ENCODE data around the gene ATG101. TPM values are rescaled to one million over a fixed set of nuclear protein-coding genes. Genes with fewer than 3 reads are reported as not detected.

ATG101 gene
- total RNA-seq: 10 to 100 TPM; 39.5 to 76.1 (median 56.5) TPM

- H3K27me3 ChIP-seq: no peaks in the 10 kb centered on the region
- peak within 1 kb of the TSS; percentile 85 for H3K27ac ChIP-seq
- H3K9me3 ChIP-seq: no peaks in the 10 kb centered on the region
- under 1% methylated on average over 26 of the region's 60 CpGs for whole genome bisulfite sequencing
- H3K36me3 ChIP-seq: peaks cover 4% of the 10 kb centered on the region
- TF ChIP-seq CTCF (IDR thresholded peaks at IDR 0.05): peak; percentile 13 to 74
- TF ChIP-seq EP300 (IDR thresholded peaks at IDR 0.05): no peak
- peak; percentile 25 to 97 (median 78) for TF ChIP-seq POLR2AphosphoS5 (IDR thresholded peaks at IDR 0.05)
- peak in 1 of 2 donors; percentile 62 for TF ChIP-seq POLR2A (IDR thresholded peaks at IDR 0.05)
- H3K4me1 ChIP-seq: peaks cover 40% of the 10 kb centered on the region
- peak within 1 kb of the TSS; percentile 89 for H3K4me3 ChIP-seq
- peak; percentile 95 to 96 for DNase-seq (ENCODE audit: low spot score in 2 of 2)
These were observed at the start of gene ATG101 for GRCh38 chr12:52069327-52070184. TSS of gene ATG101 (plus strand) at chr12:52069978. CDS start at chr12:52073651, 3,673 bp downstream.

- H3K4me3 ChIP-seq: no peak overlapping the region
- H3K27ac ChIP-seq: no peak overlapping the region
- WGBS: 43% methylated on average over 9 of the region's 9 CpGs
These were observed 49.0 kb upstream of the ATG101 start for GRCh38 chr12:52020539-52021336.

GRCh38 chr12:52022841-52023181, 47.0 kb upstream of the ATG101 start:
- TF ChIP-seq POLR2A (IDR thresholded peaks at IDR 0.05): no peak
- no peak for TF ChIP-seq CTCF (IDR thresholded peaks at IDR 0.05)
- TF ChIP-seq POLR2AphosphoS5 (IDR thresholded peaks at IDR 0.05): no peak
- no peak for TF ChIP-seq EP300 (IDR thresholded peaks at IDR 0.05)
- no peak for DNase-seq (ENCODE audit: low spot score in 2 of 2)
- 27% methylated on average over 14 of the region's 14 CpGs for WGBS

More at GRCh38 chr12:52020539-52021336, 49.0 kb upstream of the ATG101 start:
- peaks cover 36% of the 10 kb centered on the region for H3K4me1 ChIP-seq
- H3K9me3 ChIP-seq: no peaks in the 10 kb centered on the region
- H3K27me3 ChIP-seq: no peaks in the 10 kb centered on the region
- DNase-seq (ENCODE audit: low spot score in 2 of 2): peak in 1 of 2 donors; percentile 74
- peaks cover under 1% of the 10 kb centered on the region for H3K36me3 ChIP-seq
- TF ChIP-seq CTCF (IDR thresholded peaks at IDR 0.05) (peak; percentile 34 to 59), EP300 (IDR thresholded peaks at IDR 0.05) (no peak)

GRCh38 chr12:52023182-52023975, 46.4 kb upstream of the ATG101 start:
- peak; percentile 94 for DNase-seq (ENCODE audit: low spot score in 2 of 2)
- Histone ChIP-seq H3K36me3 (no peaks in the 10 kb centered on the region), H3K27me3 (no peaks in the 10 kb centered on the region), H3K4me3 (peak overlapping the region; percentile 50), H3K27ac (no peak overlapping the region), H3K9me3 (no peaks in the 10 kb centered on the region), H3K4me1 (peaks cover 39% of the 10 kb centered on the region)
- TF ChIP-seq POLR2AphosphoS5 (IDR thresholded peaks at IDR 0.05) (no peak), POLR2A (IDR thresholded peaks at IDR 0.05) (no peak), EP300 (IDR thresholded peaks at IDR 0.05) (no peak), CTCF (IDR thresholded peaks at IDR 0.05) (peak; percentile 95 to 96)
- under 1% methylated on average over 24 of the region's 70 CpGs for WGBS

More at GRCh38 chr12:52022841-52023181, 47.0 kb upstream of the ATG101 start:
- H3K4me3 ChIP-seq: peak overlapping the region; percentile 50
- no peaks in the 10 kb centered on the region for H3K27me3 ChIP-seq
- peaks cover 39% of the 10 kb centered on the region for H3K4me1 ChIP-seq
- H3K27ac ChIP-seq: no peak overlapping the region
- H3K9me3 ChIP-seq: no peaks in the 10 kb centered on the region
- no peaks in the 10 kb centered on the region for H3K36me3 ChIP-seq

All from suprapubic skin (tissue), 4 donors.